Activated naive CD8-positive, alpha-beta T cell treated with anti-CD3 and anti-CD28 coated beads, Interleukin-2, amount 50 U/mL, for 24 hours (primary cell): ENCODE measurements around the gene CTSZ.
"Not testable (repeated sequence)": the region's sequence is repeated elsewhere in the genome, so short reads cannot be mapped to it uniquely, and the experiment has no call there.

Experiments
- ATAC-seq: fragments of 150-1000 bp; cut with Tn5 transposase; one replicate; pipeline ENCODE4 v1.10.0; 2021
- DNase-seq: peaks from one replicate; pipeline ENCODE4 v3.0.0; 2021
- H3K27ac Mint-ChIP-seq: one replicate; pipeline ENCODE4 v1.8.0; 2021; ENCODE audit warnings: mild to moderate bottlenecking, mixed read lengths
- H3K27me3 Mint-ChIP-seq: one replicate; pipeline ENCODE4 v1.8.0; 2021; ENCODE audit warnings: mixed read lengths
- H3K36me3 Mint-ChIP-seq: one replicate; pipeline ENCODE4 v1.8.0; 2021; ENCODE audit warnings: low read depth, mixed read lengths
- H3K4me1 Mint-ChIP-seq: one replicate; pipeline ENCODE4 v1.8.0; 2021; ENCODE audit warnings: mixed read lengths
- H3K4me3 Mint-ChIP-seq: one replicate; pipeline ENCODE4 v1.8.0; 2021; ENCODE audit warnings: mild to moderate bottlenecking, moderate library complexity, mixed read lengths
- H3K9me3 Mint-ChIP-seq: one replicate; pipeline ENCODE4 v1.8.0; 2021; ENCODE audit warnings: mixed read lengths

Gene CTSZ

DNA sequence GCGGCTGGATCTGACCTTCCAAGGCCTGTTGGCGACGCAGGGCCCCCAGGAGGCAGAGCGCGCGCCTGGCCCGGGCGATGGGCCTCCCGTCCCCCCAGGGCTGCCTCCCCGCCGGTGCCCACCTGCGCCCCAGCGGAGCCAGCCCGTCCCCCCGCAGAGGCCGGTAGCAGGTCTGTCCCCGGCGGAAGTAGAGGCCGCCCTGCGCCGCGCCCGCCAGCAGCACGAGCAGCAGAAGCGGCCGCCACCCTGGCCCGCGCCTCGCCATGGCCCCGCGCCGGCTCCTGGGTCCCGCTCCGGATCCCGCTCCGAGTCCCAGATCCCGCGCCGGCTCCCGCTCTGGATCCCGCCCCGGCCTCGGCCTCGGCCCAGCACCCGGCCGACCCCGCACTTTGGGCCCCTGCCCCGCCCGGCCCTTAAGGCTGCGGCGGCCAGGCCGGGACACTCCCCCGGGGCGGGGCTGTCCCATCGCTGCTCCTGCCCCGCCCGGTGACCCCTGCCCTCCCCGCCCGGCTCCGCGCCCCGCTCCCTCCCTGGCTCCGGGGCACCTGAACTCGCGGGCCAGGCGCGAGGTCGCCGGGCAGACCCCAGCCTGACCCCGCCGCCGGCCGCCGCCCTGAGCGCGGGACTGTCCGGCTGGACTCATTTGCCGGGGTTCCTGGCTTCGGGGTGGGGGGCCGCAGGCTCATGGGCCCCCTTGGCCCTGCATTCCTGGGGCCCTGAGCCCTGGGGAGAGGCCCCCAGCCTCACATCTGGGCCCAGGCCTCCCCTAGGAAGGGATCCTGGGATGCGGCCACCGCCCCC lies at the start of gene CTSZ:
CTSZ (minus strand) TSS at position 391 of the 801 bp plus-strand sequence; CDS start at position 265, 126 bp downstream.
- Mint-ChIP-seq H3K27me3 (no peaks in the 10 kb centered on the region), H3K4me1 (peaks cover 41% of the 10 kb centered on the region), H3K9me3 (no peaks in the 10 kb centered on the region), H3K27ac (peak within 1 kb of the TSS; percentile 71), H3K36me3 (peaks cover 6% of the 10 kb centered on the region), H3K4me3 (peak within 1 kb of the TSS; percentile 78)
- DNase-seq (peak; percentile 58), ATAC-seq (peak; percentile 60)

DNA sequence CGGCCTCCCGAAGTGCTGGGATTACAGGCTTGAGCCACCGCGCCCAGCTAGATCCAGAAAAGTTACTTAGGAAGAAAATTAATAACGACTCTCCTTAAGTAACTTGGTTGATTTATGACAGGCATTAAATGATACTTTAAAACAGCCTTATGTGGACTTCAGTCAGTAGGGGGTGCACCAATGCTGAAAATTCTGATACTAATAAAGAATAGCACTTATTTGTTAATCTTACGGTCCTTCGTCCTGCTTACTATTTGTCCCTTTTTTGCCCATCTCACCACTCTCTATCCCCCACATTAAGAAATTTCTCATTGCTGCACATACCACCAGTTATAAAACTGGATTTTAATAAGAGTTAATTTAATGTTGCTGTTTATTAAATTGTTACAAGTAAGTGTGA lies 48.2 kb upstream of the CTSZ start:
- no peak for DNase-seq
- H3K4me3 Mint-ChIP-seq: no peak overlapping the region
- no peak for ATAC-seq
- no peak overlapping the region for H3K27ac Mint-ChIP-seq
- peaks cover 24% of the 10 kb centered on the region for H3K27me3 Mint-ChIP-seq
- H3K36me3 Mint-ChIP-seq: no peaks in the 10 kb centered on the region
- H3K9me3 Mint-ChIP-seq: no peaks in the 10 kb centered on the region
- H3K4me1 Mint-ChIP-seq: no peaks in the 10 kb centered on the region

DNA sequence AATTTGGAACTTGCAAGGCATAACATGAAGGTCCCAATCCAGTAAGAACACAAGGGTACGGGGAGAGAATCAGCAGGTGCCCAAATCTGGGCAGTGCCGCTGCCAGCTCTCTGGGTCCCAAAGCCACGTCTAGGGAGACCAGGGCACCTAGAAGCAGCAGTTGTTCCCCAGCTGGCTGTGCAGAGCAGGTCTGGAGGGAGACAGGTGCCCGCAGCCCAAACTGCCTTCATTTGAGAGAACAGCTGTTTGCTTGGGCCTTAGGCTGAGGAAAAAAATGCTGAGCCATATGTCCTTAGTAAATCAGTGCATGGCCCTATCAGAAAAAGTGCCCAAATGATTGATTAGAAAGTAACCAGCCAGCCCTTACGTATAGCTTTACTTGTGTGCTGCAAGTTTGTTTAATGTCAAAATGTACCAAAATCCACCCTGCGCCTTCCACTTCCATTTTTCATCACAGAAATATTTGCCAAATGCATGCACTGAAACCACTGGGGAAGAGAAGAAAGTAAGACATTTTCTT lies 44.7 kb upstream of the CTSZ start:
- ATAC-seq: no peak
- Mint-ChIP-seq H3K9me3 (no peaks in the 10 kb centered on the region), H3K4me1 (peaks cover 15% of the 10 kb centered on the region), H3K36me3 (no peaks in the 10 kb centered on the region), H3K27me3 (peaks cover 20% of the 10 kb centered on the region), H3K27ac (no peak overlapping the region), H3K4me3 (no peak overlapping the region)
- no peak for DNase-seq

DNA sequence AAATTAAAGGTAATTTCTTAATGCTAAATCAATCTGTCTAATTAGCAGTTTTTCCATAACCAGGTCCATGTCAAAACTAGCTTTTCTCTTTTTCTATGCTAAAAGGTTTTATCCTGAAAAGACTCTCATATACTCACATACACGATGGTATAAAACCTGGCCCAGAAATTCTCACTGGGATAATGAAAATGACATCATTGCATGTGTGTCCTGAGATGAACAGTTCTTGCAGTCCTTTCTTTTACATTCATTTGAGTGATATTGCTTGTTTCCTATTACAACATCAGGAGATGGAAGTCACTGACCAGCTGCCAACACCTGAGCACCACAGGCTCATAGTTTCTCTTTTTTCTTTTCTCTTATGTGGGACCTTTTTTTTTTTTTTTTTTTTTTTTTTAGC lies 43.4 kb upstream of the CTSZ start:
- H3K4me3 Mint-ChIP-seq: no peak overlapping the region
- DNase-seq (no peak), ATAC-seq (no peak)
- H3K27me3 Mint-ChIP-seq: peaks cover 20% of the 10 kb centered on the region
- H3K4me1 Mint-ChIP-seq: peaks cover 20% of the 10 kb centered on the region
- no peak overlapping the region for H3K27ac Mint-ChIP-seq
- no peaks in the 10 kb centered on the region for H3K36me3 Mint-ChIP-seq
- no peaks in the 10 kb centered on the region for H3K9me3 Mint-ChIP-seq

DNA sequence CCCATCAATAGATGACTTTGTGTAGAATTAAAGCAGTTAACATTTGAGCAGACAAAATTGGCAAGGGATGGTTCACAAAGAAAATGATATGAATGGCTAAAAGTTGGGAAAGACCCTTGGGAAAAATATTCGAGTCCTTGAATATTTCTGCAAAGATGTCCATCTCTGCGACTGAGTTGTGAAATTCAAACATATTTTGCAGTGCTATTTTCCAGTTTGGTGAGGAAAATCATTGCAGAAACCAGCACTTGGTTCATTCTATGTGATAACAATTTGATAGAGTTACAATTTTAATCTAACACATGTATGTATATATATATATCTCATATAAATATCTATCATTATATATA lies 41.6 kb upstream of the CTSZ start:
- peaks cover 17% of the 10 kb centered on the region for H3K27me3 Mint-ChIP-seq
- DNase-seq: no peak
- peaks cover 31% of the 10 kb centered on the region for H3K4me1 Mint-ChIP-seq
- ATAC-seq: no peak
- H3K27ac Mint-ChIP-seq: no peak overlapping the region
- no peak overlapping the region for H3K4me3 Mint-ChIP-seq
- no peaks in the 10 kb centered on the region for H3K36me3 Mint-ChIP-seq
- H3K9me3 Mint-ChIP-seq: no peaks in the 10 kb centered on the region

DNA sequence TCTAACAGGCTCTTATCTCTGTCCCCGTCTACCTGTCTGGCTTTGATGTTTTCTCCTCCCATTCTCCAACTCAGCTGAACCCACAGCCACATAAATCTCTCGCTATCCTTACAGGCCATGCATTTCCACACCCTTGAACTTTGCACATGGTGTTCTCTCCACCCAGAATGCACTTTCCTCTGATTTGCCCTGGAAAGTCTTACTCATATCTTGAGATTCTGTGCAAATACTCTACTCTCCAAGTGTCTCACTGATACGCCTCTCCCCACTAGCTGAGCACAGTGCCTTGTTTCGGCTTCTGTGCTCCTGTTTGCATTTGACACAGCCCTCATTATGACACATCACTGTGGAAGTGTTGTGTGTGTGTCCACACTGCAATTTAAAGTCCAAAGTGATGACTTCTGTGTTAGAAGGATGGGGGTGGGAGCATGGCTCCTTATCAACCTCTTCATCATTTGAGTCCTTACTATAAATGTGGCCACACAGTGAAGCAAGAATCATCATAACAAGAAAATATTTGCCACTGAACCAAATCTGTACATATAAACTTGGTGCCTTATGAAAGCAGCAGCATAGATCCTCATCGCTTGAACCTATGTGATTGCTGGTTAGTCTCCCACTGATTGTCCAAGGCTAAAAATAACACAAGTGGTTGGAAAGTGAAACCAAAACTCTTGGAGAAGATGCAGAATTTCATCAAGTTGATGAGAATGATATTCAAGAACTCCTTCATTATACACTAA lies 41.1 kb upstream of the CTSZ start:
- ATAC-seq (peak; percentile 53), DNase-seq (no peak)
- H3K27me3 Mint-ChIP-seq: peaks cover 17% of the 10 kb centered on the region
- peak overlapping the region; percentile 30 for H3K27ac Mint-ChIP-seq
- no peaks in the 10 kb centered on the region for H3K36me3 Mint-ChIP-seq
- H3K9me3 Mint-ChIP-seq: no peaks in the 10 kb centered on the region
- H3K4me1 Mint-ChIP-seq: peaks cover 36% of the 10 kb centered on the region
- H3K4me3 Mint-ChIP-seq: no peak overlapping the region

DNA sequence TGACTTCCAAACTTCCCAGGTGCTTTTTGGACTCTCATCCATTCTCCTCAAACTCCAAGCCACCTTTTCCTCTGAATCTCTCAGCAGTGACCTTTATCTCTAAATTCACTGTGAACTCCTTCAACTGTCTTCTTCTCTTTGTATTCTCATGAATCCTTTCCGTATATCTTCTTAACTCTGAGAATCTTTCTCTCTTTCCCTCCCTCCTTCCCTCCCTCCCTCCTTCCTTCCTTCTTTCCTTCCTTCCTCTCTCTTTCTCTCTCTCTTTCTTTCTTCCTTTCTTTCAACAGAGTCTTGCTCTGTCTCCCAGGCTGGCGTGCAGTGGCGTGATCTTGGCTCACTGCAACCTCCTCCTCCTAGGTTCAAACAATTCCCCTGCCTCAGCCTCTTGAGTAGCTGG lies 39.8 kb upstream of the CTSZ start:
- no peak overlapping the region for H3K4me3 Mint-ChIP-seq

DNA sequence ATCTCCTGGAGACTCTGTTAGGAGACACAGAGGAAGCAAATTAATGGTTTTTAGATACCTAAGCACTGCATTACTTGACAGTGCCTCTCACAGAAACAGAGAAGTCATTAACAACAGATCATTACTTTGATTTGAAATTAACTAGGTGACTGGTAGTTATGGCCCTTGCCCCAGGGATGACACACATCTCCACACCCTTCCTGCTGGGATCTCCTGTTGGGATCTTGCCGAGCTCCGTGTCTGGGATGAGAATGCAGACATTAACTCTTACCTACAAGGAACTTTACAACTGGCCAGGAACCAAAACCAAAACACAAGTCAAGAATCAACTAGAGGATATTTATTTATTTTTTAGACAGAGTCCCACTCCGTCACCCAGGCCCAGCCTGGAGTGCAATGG lies 37.7 kb upstream of the CTSZ start:
- DNase-seq (no peak), ATAC-seq (no peak)
- Mint-ChIP-seq H3K27ac (no peak overlapping the region), H3K4me3 (no peak overlapping the region), H3K36me3 (peaks cover 16% of the 10 kb centered on the region), H3K4me1 (peaks cover 55% of the 10 kb centered on the region), H3K27me3 (no peaks in the 10 kb centered on the region), H3K9me3 (no peaks in the 10 kb centered on the region)

More for the DNA sequence above, 39.8 kb upstream of the CTSZ start:
- Mint-ChIP-seq H3K36me3 (no peaks in the 10 kb centered on the region), H3K27ac (no peak overlapping the region), H3K4me1 (peaks cover 39% of the 10 kb centered on the region), H3K27me3 (peaks cover 9% of the 10 kb centered on the region), H3K9me3 (no peaks in the 10 kb centered on the region)
- ATAC-seq (no peak), DNase-seq (no peak)

DNA sequence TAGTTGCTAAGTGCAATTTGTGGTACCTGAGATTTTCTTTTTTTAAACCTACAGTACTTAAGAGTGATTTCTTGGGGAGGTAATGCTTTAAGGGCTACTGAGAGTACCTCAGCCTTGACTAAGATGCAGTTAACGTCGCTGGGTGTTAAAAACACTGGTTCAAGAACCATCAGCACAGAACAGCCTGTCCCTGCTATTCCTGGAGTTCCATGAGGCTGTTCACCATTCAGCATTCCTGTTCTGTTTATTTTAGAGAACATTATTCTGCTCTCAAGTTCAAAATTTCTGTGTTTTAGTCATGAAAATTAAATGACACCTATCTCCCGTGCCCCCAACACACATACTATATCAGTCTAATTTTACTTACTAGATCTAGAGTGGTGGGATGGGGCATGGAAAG lies 37.2 kb upstream of the CTSZ start:
- Mint-ChIP-seq H3K27me3 (no peaks in the 10 kb centered on the region), H3K4me3 (no peak overlapping the region), H3K9me3 (no peaks in the 10 kb centered on the region), H3K4me1 (peaks cover 60% of the 10 kb centered on the region), H3K36me3 (peaks cover 20% of the 10 kb centered on the region), H3K27ac (no peak overlapping the region)
- no peak for ATAC-seq
- no peak for DNase-seq

DNA sequence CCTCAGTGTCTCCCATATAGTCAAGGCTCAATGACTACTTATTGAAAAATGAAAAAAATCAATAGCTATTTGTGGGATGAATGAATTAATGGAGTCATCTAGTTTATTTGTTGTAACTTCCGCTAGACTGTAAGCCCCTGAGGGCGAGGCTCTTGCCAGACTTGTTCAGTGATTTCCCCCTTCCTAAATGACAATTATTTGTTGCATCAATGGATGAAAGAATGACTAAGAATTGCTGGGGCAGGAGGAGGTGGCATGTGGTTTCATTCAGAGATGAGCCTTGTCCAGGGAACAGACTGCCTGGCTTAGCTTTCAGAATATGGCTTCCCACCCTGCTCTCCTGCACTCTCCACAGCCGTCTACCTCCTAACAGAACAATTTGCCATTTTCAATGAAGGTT lies 36.6 kb upstream of the CTSZ start:
- ATAC-seq: no peak
- no peaks in the 10 kb centered on the region for H3K9me3 Mint-ChIP-seq
- H3K36me3 Mint-ChIP-seq: peaks cover 25% of the 10 kb centered on the region
- DNase-seq: peak; percentile 20
- H3K4me3 Mint-ChIP-seq: peak overlapping the region; percentile 71
- peak overlapping the region; percentile 84 for H3K27ac Mint-ChIP-seq
- H3K4me1 Mint-ChIP-seq: peaks cover 65% of the 10 kb centered on the region
- H3K27me3 Mint-ChIP-seq: no peaks in the 10 kb centered on the region

DNA sequence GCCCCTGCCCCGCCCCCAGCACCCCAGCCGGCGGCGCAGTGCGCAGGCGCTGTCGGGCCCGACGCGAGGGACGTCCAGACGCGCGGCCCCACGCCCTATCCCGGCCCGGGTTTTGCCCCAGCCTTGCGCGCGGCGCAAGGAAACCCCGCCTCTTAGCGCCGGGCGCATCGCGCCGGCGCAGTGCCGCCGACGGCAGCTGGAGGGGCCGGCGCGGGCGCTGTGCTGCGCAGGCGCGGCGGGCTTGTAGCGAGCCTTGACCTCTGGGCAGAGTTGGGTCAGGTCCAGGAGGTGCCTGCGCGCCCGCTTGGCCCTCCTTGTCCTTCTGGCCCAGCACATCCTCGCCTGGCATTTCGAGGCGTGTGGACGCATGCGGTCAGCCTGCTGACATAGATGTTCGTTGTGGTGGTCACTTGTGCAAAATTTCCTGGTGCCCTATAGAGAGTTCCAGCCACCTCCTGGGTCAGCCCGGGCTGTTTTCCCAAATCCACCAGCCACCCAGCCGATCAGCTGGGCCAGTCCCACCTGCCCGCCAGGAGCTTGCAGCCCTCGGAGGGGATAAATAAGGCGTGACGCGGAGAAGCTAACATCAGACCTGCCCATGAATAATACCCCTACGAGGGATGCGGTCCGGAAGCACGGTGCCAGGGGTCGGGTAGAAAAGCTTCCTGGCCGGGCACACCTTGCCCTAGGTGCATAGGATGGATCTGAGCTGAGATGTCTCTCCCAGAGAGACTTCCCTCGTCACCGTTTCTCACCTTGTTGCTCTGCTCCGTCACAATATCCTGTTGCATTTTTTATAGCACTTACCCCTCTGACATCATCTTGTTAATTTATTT lies 36.0 kb upstream of the CTSZ start:
- DNase-seq (peak; percentile 96), ATAC-seq (peak; percentile 96)
- H3K4me1 Mint-ChIP-seq: peaks cover 63% of the 10 kb centered on the region
- H3K36me3 Mint-ChIP-seq: peaks cover 32% of the 10 kb centered on the region
- H3K4me3 Mint-ChIP-seq: peak overlapping the region; percentile 82
- H3K27ac Mint-ChIP-seq: peak overlapping the region; percentile 92
- no peaks in the 10 kb centered on the region for H3K9me3 Mint-ChIP-seq
- no peaks in the 10 kb centered on the region for H3K27me3 Mint-ChIP-seq

DNA sequence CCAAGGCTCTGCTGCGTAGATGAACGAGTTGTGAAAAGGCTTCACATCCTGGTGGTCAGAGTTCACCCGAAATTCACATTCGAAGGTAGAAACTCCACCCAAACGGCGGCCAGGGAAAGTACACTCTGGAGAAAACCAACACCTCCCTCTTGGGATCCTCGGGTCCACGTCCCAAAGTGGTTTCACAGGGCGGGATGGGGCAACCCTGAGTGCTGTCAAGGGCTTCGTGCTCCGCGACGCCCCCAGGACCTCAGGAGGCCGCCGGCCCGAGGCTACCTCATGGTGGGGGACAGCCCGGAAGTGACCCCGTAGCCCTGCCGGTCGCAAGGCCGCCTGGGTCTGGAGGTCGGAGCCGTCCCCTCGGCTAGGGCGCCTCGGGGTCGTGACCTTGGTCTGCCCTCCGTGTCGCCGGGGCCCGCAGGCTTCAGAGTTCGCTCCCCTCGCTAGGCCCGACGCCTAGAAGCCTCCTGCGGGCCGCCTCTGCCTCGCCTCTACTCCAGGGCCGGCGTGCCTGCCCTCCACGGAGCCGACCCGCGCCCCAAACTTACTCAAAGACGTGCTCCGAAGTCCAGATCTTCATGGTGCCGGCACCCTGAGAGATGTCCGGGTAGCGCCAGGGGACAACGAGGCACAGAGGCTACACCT lies 35.2 kb upstream of the CTSZ start, which contains the start of gene PRELID3B:
PRELID3B (minus strand) TSS at position 636 of the 645 bp plus-strand sequence; CDS start at position 580, 56 bp downstream.
- H3K27me3 Mint-ChIP-seq: no peaks in the 10 kb centered on the region
- peak; percentile 44 for DNase-seq
- H3K4me1 Mint-ChIP-seq: peaks cover 61% of the 10 kb centered on the region

DNA sequence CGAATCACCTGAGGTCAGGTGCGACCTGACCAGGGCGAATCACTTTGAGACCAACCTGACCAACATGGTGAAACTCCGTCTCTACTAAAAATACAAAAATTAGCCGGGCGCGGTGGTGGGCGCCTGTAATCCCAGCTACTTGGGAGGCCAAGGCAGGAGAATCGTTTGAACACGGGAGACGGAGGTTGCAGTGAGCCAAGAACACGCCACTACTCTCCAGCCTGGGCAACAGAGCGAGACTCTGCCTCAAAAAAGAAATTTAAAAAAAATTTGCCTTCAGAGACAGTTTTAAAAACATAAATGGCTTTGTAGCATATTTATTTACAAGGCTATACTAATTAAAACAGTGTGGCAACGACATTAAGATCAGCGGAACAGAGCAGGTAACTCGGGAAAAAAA lies 34.4 kb upstream of the CTSZ start:
- peak overlapping the region; percentile 79 for H3K27ac Mint-ChIP-seq
- H3K27me3 Mint-ChIP-seq, H3K9me3 Mint-ChIP-seq, ATAC-seq, DNase-seq: not testable (repeated sequence)
- H3K36me3 Mint-ChIP-seq: peaks cover 47% of the 10 kb centered on the region
- H3K4me3 Mint-ChIP-seq: peak overlapping the region; percentile 82
- H3K4me1 Mint-ChIP-seq: peaks cover 62% of the 10 kb centered on the region

More for the DNA sequence above, 35.2 kb upstream of the CTSZ start, which contains the start of gene PRELID3B:
- peak; percentile 30 for ATAC-seq
- H3K4me3 Mint-ChIP-seq: peak within 1 kb of the TSS; percentile 82
- no peaks in the 10 kb centered on the region for H3K9me3 Mint-ChIP-seq
- H3K36me3 Mint-ChIP-seq: peaks cover 39% of the 10 kb centered on the region
- H3K27ac Mint-ChIP-seq: peak within 1 kb of the TSS; percentile 92

DNA sequence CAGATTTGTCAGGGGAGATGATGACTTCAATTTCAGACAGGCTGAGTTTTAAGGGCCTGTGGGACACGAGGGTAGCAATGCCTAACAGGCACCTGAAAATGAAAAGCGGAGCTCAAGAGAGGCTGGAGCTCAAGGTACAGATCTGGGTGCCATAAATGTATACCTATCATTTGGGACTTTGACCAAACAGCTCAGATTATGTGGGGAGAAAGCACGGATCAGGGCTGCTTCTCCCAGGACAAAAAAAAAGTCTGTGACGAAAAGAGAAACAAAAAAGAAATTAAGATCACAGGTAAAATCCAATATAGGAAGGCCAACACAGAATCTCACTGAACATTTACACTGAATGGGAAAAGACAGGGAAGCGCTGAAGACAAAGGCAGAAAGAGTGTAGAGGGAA lies 33.6 kb upstream of the CTSZ start:
- DNase-seq: no peak
- ATAC-seq: no peak
- peaks cover 55% of the 10 kb centered on the region for H3K36me3 Mint-ChIP-seq
- H3K27me3 Mint-ChIP-seq: no peaks in the 10 kb centered on the region
- H3K9me3 Mint-ChIP-seq: no peaks in the 10 kb centered on the region
- peak overlapping the region; percentile 82 for H3K4me3 Mint-ChIP-seq
- H3K4me1 Mint-ChIP-seq: peaks cover 60% of the 10 kb centered on the region
- peak overlapping the region; percentile 79 for H3K27ac Mint-ChIP-seq
